Measurements from ENCODE around the gene BAZ2B.

BAZ2B gene

GRCh38 chr2:159356053-159356554 lies 260.2 kb downstream of the BAZ2B start:
- no peaks in the 10 kb centered on the region for H3K9me3 ChIP-seq (ENCODE audit: insufficient read depth, low read length, severe bottlenecking)
- no peak overlapping the region for H3K27ac ChIP-seq (ENCODE audit: low read length)
- H3K4me2 ChIP-seq (ENCODE audit: insufficient read depth, low read length) = no peak overlapping the region
- TF ChIP-seq, protein P1, sequence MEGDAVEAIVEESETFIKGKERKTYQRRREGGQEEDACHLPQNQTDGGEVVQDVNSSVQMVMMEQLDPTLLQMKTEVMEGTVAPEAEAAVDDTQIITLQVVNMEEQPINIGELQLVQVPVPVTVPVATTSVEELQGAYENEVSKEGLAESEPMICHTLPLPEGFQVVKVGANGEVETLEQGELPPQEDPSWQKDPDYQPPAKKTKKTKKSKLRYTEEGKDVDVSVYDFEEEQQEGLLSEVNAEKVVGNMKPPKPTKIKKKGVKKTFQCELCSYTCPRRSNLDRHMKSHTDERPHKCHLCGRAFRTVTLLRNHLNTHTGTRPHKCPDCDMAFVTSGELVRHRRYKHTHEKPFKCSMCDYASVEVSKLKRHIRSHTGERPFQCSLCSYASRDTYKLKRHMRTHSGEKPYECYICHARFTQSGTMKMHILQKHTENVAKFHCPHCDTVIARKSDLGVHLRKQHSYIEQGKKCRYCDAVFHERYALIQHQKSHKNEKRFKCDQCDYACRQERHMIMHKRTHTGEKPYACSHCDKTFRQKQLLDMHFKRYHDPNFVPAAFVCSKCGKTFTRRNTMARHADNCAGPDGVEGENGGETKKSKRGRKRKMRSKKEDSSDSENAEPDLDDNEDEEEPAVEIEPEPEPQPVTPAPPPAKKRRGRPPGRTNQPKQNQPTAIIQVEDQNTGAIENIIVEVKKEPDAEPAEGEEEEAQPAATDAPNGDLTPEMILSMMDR (IDR thresholded peaks at IDR 0.05; ENCODE audit: borderline replicate concordance, extremely low read depth, low read length, poor library complexity, severe bottlenecking) = no peak
- TF ChIP-seq EZH2 (IDR thresholded peaks at IDR 0.05; ENCODE audit: borderline replicate concordance, low read depth, low read length, severe bottlenecking) = no peak
- no peak overlapping the region for H3K9ac ChIP-seq (ENCODE audit: low read depth, low read length)
- no peak for DNase-seq
- H3K36me3 ChIP-seq (ENCODE audit: insufficient read depth, low read length) = peaks cover 4% of the 10 kb centered on the region; the same call in 1 of the 2 replicates
- no peaks in the 10 kb centered on the region for H4K20me1 ChIP-seq (ENCODE audit: insufficient read depth, low read length)
- no peak overlapping the region for H3K4me3 ChIP-seq (ENCODE audit: low read depth in 1 of 2, low read length in 2 of 2)
- H3K79me2 ChIP-seq (ENCODE audit: insufficient read depth, low read length) = no peaks in the 10 kb centered on the region
- no peaks in the 10 kb centered on the region for H3K27me3 ChIP-seq (ENCODE audit: insufficient read depth, low read length, poor library complexity)
- H2AFZ ChIP-seq (ENCODE audit: low read depth, low read length) = no peak overlapping the region
- H3K4me1 ChIP-seq (ENCODE audit: insufficient read depth, low read length) = no peaks in the 10 kb centered on the region
- ATAC-seq (ENCODE audit: insufficient read depth, low read depth) = no peak

- Histone ChIP-seq H3K27ac (ENCODE audit: low read length) (no peak overlapping the region), H4K20me1 (ENCODE audit: insufficient read depth, low read length) (no peaks in the 10 kb centered on the region), H2AFZ (ENCODE audit: low read depth, low read length) (no peak overlapping the region), H3K4me1 (ENCODE audit: insufficient read depth, low read length) (no peaks in the 10 kb centered on the region), H3K79me2 (ENCODE audit: insufficient read depth, low read length) (no peaks in the 10 kb centered on the region), H3K27me3 (ENCODE audit: insufficient read depth, low read length, poor library complexity) (no peaks in the 10 kb centered on the region), H3K4me2 (ENCODE audit: insufficient read depth, low read length) (no peak overlapping the region), H3K9ac (ENCODE audit: low read depth, low read length) (no peak overlapping the region), H3K9me3 (ENCODE audit: insufficient read depth, low read length, severe bottlenecking) (no peaks in the 10 kb centered on the region), H3K4me3 (ENCODE audit: low read depth in 1 of 2, low read length in 2 of 2) (no peak overlapping the region), H3K36me3 (ENCODE audit: insufficient read depth, low read length) (peaks cover 17% of the 10 kb centered on the region; the same call in 1 of the 2 replicates)
- TF ChIP-seq EZH2 (IDR thresholded peaks at IDR 0.05; ENCODE audit: borderline replicate concordance, low read depth, low read length, severe bottlenecking) = no peak
- TF ChIP-seq, protein P1 (IDR thresholded peaks at IDR 0.05; ENCODE audit: borderline replicate concordance, extremely low read depth, low read length, poor library complexity, severe bottlenecking) = no peak
- no peak for DNase-seq
- ATAC-seq (ENCODE audit: insufficient read depth, low read depth) = no peak
Measured at GRCh38 chr2:159351977-159352376, 264.4 kb downstream of the BAZ2B start.

GRCh38 chr2:159349674-159350299 lies 266.6 kb downstream of the BAZ2B start:
- Histone ChIP-seq H3K4me1 (ENCODE audit: insufficient read depth, low read length) (no peaks in the 10 kb centered on the region), H3K4me2 (ENCODE audit: insufficient read depth, low read length) (no peak overlapping the region), H3K9me3 (ENCODE audit: insufficient read depth, low read length, severe bottlenecking) (no peaks in the 10 kb centered on the region), H2AFZ (ENCODE audit: low read depth, low read length) (no peak overlapping the region), H3K9ac (ENCODE audit: low read depth, low read length) (no peak overlapping the region), H3K4me3 (ENCODE audit: low read depth in 1 of 2, low read length in 2 of 2) (no peak overlapping the region), H3K27ac (ENCODE audit: low read length) (no peak overlapping the region), H4K20me1 (ENCODE audit: insufficient read depth, low read length) (no peaks in the 10 kb centered on the region), H3K36me3 (ENCODE audit: insufficient read depth, low read length) (peaks cover 17% of the 10 kb centered on the region; the same call in 1 of the 2 replicates), H3K79me2 (ENCODE audit: insufficient read depth, low read length) (no peaks in the 10 kb centered on the region), H3K27me3 (ENCODE audit: insufficient read depth, low read length, poor library complexity) (no peaks in the 10 kb centered on the region)
- ATAC-seq (ENCODE audit: insufficient read depth, low read depth) (no peak), DNase-seq (no peak)
- TF ChIP-seq, protein P1 (IDR thresholded peaks at IDR 0.05; ENCODE audit: borderline replicate concordance, extremely low read depth, low read length, poor library complexity, severe bottlenecking) = no peak
- no peak for TF ChIP-seq EZH2 (IDR thresholded peaks at IDR 0.05; ENCODE audit: borderline replicate concordance, low read depth, low read length, severe bottlenecking)
